ENCODE data around the gene WWOX. TPM values are rescaled to one million over a fixed set of nuclear protein-coding genes. Genes with fewer than 3 reads are reported as not detected.

WWOX gene
- total and polyA plus RNA-seq, 2 of the 13 experiments (the other 11 are each of a cell fraction or from before 2014, with no cell fraction given), result 9.1 to 37.4 TPM

- H3K9me3 ChIP-seq (ENCODE audit: low read length), result peaks cover 4% of the 10 kb centered on the region; the same call in 1 of the 2 replicates
- no peak for ATAC-seq
- CTCF ChIA-PET (ENCODE audit: low intra/inter-chr PET ratio, low total read pairs), result no interaction called here
- BruUV-seq (replicated peaks), result no TSS peak
- no peak overlapping the region for H3K4me3 ChIP-seq (replicated peaks in 1 of 3; ENCODE audit: insufficient read depth in 1 of 3, low read depth in 2 of 3, low read length in 3 of 3)
- no peaks in the 10 kb centered on the region for H3K27me3 ChIP-seq (ENCODE audit: control insufficient read depth in 1 of 2, insufficient read depth in 2 of 2, low read length in 2 of 2)
- intact Hi-C loops (cut with micrococcal nuclease; ENCODE audit: unreplicated experiment), result no loop called here
- H4K20me1 ChIP-seq (ENCODE audit: insufficient read depth, low read length), result no peaks in the 10 kb centered on the region
- POLR2A ChIA-PET, result no interaction called here
- no peak for FAIRE-seq
- WGBS (ENCODE audit: low lambda C conversion rate), result 95% methylated on average over 7 of the region's 7 CpGs
- DNase-seq (ENCODE audit: low spot score), result no peak
- H3K79me2 ChIP-seq (ENCODE audit: insufficient read depth, low read length), result no peaks in the 10 kb centered on the region
- no peak overlapping the region for H2AFZ ChIP-seq (ENCODE audit: low read length)
- in situ Hi-C loops (cut with HindIII; ENCODE audit: extremely low pct_ligation_motif_present, low pct_unique_long_range_greater_than_20kb), result no loop called here
- no peaks in the 10 kb centered on the region for H3K36me3 ChIP-seq (replicated peaks in 1 of 2; ENCODE audit: control insufficient read depth in 1 of 2, insufficient read depth in 2 of 2, low read length in 2 of 2)
- H3K4me1 ChIP-seq (ENCODE audit: insufficient read depth, low read length), result no peaks in the 10 kb centered on the region
- H3K4me2 ChIP-seq (ENCODE audit: low read depth, low read length), result no peak overlapping the region
- H3K27ac ChIP-seq (ENCODE audit: extremely low read length, insufficient read depth, low read length), result no peak overlapping the region
- no peak overlapping the region for H3K9ac ChIP-seq (ENCODE audit: insufficient read depth, low read depth, low read length)
- TF ChIP-seq CAMTA2 (CRISPR knock-in tag; IDR thresholded peaks at IDR 0.05; ENCODE audit: borderline replicate concordance) (no peak), MEF2D (CRISPR knock-in tag; IDR thresholded peaks at IDR 0.05) (no peak), ZNF740 (CRISPR knock-in tag; IDR thresholded peaks at IDR 0.05) (no peak), ZNF7 (CRISPR knock-in tag; IDR thresholded peaks at IDR 0.05) (no peak), KIAA2018 (CRISPR knock-in tag; IDR thresholded peaks at IDR 0.05; ENCODE audit: borderline replicate concordance) (no peak), ZNF567 (CRISPR knock-in tag; IDR thresholded peaks at IDR 0.05; ENCODE audit: borderline replicate concordance) (no peak), ISX (CRISPR knock-in tag; conservative IDR thresholded peaks at IDR 0.05) (no peak), ZNF549 (CRISPR knock-in tag; IDR thresholded peaks at IDR 0.05) (no peak), ZNF414 (CRISPR knock-in tag; IDR thresholded peaks at IDR 0.05) (no peak), RBM39 (IDR thresholded peaks at IDR 0.05; ENCODE audit: low read depth, low read length, poor library complexity, severe bottlenecking) (no peak), CTCF (CRISPR knock-in tag; IDR thresholded peaks at IDR 0.05) (no peak), NR2F1 (CRISPR knock-in tag; IDR thresholded peaks at IDR 0.05) (no peak), SSRP1 (CRISPR knock-in tag; IDR thresholded peaks at IDR 0.05) (no peak), ZNF496 (CRISPR knock-in tag; IDR thresholded peaks at IDR 0.05; ENCODE audit: insufficient replicate concordance) (no peak), CEBPB (IDR thresholded peaks at IDR 0.05; ENCODE audit: borderline replicate concordance, low read depth, low read length) (no peak)
Observed at GRCh38 chr16:78269256-78269655, 169.8 kb downstream of the WWOX start.
